RWPE2 (cell line): ENCODE measurements around the gene KIF6.
"Not testable (repeated sequence)": the region's sequence is repeated elsewhere in the genome, so short reads cannot be mapped to it uniquely, and the experiment has no call there.

Source experiments
- ATAC-seq: fragments of 200-7000 bp; cut with Tn5 transposase; 3 replicates; pipeline ENCODE4 v1.9.1; 2021; ENCODE audit warnings: low read depth
- DNase-seq: peaks from one replicate; pipeline ENCODE4 v3.0.0-alpha.2; 2020; ENCODE audit warnings: low spot score
- H3K27ac ChIP-seq: fragments of 450-650 bp; 2 replicates; pipeline ENCODE4 v1.5.1; 2017; ENCODE audit warnings: mild to moderate bottlenecking; ENCODE audit not compliant: poor library complexity, severe bottlenecking
- H3K27me3 ChIP-seq: fragments of 250-450 bp; sonication (Bioruptor Pico); 2 replicates; pipeline ENCODE4 v1.5.1; 2021; ENCODE audit warnings: mild to moderate bottlenecking, moderate library complexity; ENCODE audit not compliant: insufficient read depth, poor library complexity, severe bottlenecking
- H3K36me3 ChIP-seq: fragments of 250-450 bp; sonication (Bioruptor Pico); 2 replicates; pipeline ENCODE4 v1.5.1; 2020; ENCODE audit warnings: low read depth, mild to moderate bottlenecking, moderate library complexity
- H3K4me1 ChIP-seq: fragments of 250-450 bp; sonication (Bioruptor Pico); 2 replicates; pipeline ENCODE4 v1.5.1; 2021; ENCODE audit warnings: mild to moderate bottlenecking, moderate library complexity; ENCODE audit not compliant: insufficient read depth, poor library complexity, severe bottlenecking
- H3K4me3 ChIP-seq: fragments of 250-450 bp; sonication (Bioruptor Pico); 2 replicates; pipeline ENCODE4 v1.5.1; 2021; ENCODE audit warnings: mild to moderate bottlenecking, moderate library complexity; ENCODE audit not compliant: severe bottlenecking
- H3K9me3 ChIP-seq: fragments of 250-450 bp; sonication (Bioruptor Pico); 2 replicates; pipeline ENCODE4 v1.5.1; 2021; ENCODE audit warnings: mild to moderate bottlenecking, moderate library complexity; ENCODE audit not compliant: severe bottlenecking
- TF ChIP-seq, protein P1 (sequence below): fragments of 450-650 bp; IDR thresholded peaks from one replicate; pipeline ENCODE4 v1.5.1; 2017; ENCODE audit warnings: mild to moderate bottlenecking, moderate library complexity; ENCODE audit not compliant: poor library complexity, severe bottlenecking

The KIF6 gene

DNA sequence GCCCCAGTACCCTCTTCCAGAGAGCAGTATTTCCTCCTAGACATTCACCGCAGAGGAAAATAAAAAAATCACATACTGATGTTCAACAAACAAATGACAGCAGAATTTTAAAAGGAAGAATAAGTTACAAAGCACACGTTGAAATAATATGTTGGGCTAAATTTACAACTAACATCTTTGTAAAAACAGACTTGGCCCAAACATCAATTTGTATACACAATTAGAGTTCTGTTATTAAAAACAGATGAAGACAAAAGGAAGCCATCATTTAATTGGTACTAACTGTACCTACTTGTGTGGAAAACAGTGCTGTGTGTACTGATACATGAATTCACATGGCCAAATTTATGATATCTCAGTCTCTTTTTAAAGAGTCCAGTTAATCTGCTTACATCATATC lies 46.3 kb downstream of the KIF6 start:
- ATAC-seq (no peak), DNase-seq (no peak)
- H3K4me1 ChIP-seq = no peaks in the 10 kb centered on the region
- no peak overlapping the region for H3K4me3 ChIP-seq
- no peaks in the 10 kb centered on the region for H3K9me3 ChIP-seq
- H3K36me3 ChIP-seq = no peaks in the 10 kb centered on the region
- TF ChIP-seq, protein P1, sequence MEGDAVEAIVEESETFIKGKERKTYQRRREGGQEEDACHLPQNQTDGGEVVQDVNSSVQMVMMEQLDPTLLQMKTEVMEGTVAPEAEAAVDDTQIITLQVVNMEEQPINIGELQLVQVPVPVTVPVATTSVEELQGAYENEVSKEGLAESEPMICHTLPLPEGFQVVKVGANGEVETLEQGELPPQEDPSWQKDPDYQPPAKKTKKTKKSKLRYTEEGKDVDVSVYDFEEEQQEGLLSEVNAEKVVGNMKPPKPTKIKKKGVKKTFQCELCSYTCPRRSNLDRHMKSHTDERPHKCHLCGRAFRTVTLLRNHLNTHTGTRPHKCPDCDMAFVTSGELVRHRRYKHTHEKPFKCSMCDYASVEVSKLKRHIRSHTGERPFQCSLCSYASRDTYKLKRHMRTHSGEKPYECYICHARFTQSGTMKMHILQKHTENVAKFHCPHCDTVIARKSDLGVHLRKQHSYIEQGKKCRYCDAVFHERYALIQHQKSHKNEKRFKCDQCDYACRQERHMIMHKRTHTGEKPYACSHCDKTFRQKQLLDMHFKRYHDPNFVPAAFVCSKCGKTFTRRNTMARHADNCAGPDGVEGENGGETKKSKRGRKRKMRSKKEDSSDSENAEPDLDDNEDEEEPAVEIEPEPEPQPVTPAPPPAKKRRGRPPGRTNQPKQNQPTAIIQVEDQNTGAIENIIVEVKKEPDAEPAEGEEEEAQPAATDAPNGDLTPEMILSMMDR = no peak
- no peaks in the 10 kb centered on the region for H3K27me3 ChIP-seq
- H3K27ac ChIP-seq = no peak overlapping the region

DNA sequence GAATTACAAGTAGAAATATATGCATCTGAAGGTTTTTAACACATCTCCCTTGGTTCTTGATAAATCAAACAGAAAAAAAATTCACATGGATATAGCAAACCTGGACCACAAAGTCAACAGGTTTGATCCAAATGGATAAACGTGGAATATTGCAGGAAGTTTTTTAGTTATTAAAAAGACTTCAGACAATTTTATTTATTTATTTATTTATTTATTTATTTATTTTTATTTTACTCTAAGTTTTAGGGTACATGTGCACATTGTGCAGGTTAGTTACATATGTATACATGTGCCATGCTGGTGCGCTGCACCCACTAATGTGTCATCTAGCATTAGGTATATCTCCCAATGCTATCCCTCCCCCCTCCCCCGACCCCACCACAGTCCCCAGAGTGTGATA lies 47.9 kb downstream of the KIF6 start:
- not testable (repeated sequence) for H3K9me3 ChIP-seq

DNA sequence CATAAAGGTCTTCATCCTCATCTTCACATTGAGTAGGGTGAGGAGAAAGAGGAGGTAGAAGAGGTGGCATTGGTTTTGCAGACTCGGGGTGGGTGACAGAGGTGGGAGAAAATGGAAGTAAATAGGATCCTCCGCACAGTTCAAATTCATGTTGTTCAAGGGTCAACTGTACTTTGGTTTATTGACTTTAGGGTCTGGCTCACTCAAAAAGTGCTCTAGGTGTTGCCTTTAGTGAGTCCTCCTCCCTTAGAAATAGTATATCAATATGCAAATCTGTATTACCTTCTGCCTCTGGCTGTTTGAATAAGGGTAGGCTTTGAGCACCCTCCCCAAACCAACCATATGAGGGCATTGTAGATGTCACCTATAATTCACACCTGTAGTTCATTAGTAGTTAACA lies 54.7 kb downstream of the KIF6 start:
- TF ChIP-seq, protein P1 = no peak
- H3K4me3 ChIP-seq = no peak overlapping the region
- no peak for ATAC-seq
- no peaks in the 10 kb centered on the region for H3K9me3 ChIP-seq
- H3K27me3 ChIP-seq = peaks cover 6% of the 10 kb centered on the region
- no peaks in the 10 kb centered on the region for H3K4me1 ChIP-seq
- no peak for DNase-seq
- no peaks in the 10 kb centered on the region for H3K36me3 ChIP-seq
- no peak overlapping the region for H3K27ac ChIP-seq

More for the DNA sequence above, 47.9 kb downstream of the KIF6 start:
- H3K27ac ChIP-seq, H3K36me3 ChIP-seq, H3K4me1 ChIP-seq, ATAC-seq, H3K4me3 ChIP-seq, H3K27me3 ChIP-seq, DNase-seq: not testable (repeated sequence)

DNA sequence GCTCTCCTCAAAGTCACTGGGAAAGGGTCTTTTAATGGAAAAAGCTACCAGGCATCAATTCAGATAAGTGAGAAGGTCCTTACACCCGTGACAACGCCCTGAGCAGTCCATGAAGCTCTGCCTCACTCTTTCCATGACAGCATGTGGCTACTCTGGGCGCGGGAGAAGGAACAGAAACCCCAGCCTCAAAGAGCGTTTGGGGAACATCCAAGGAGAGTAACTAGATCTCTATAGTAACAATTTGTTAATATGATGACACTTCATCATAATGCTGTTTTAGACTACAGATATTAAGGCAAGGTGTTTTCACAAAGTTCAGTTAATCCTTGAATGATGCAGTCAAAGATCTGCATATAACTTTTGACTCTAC lies 55.2 kb downstream of the KIF6 start:
- TF ChIP-seq, protein P1 = no peak
- ATAC-seq = no peak
- Histone ChIP-seq H3K27me3 (peaks cover 6% of the 10 kb centered on the region), H3K9me3 (no peaks in the 10 kb centered on the region), H3K4me3 (no peak overlapping the region), H3K4me1 (no peaks in the 10 kb centered on the region), H3K36me3 (no peaks in the 10 kb centered on the region), H3K27ac (no peak overlapping the region)
- no peak for DNase-seq

DNA sequence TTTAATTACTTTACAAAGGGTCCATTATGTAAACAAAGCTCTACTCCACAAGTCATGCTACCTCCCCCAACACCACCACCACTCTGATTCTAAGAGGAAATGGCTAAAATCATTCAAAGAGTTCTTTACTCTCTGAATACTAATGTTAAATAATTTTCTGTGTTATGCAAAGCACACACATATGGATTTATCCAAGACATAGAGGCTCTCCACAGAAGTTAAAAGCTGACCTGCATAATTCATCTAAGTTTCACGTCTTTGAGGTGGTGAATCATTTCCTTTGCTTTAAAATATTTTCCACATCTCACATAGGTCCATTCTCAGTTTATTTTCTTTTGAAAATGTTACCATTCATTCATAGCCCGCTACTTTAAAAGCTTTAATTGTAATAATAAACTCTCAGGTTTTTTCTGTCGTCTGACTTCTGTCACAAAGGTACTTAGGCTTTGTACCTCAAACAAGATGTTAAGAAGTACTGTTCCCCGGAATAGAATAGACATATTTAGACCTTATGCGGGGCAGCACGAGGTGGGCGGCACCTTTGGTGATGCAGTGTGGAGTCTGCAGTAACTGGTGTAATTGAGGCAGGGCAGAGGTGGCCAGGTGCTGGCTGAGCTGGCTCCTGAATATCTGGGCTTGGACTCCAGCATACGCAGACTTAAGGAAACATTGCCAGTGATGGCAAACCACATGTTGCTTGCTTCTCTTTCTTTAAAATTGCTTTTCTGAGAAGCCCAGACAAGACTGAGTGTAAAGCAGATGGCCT lies 55.8 kb downstream of the KIF6 start:
- DNase-seq (no peak), ATAC-seq (no peak)
- peaks cover 6% of the 10 kb centered on the region for H3K27me3 ChIP-seq
- no peaks in the 10 kb centered on the region for H3K9me3 ChIP-seq
- no peak overlapping the region for H3K27ac ChIP-seq
- H3K36me3 ChIP-seq = no peaks in the 10 kb centered on the region
- H3K4me3 ChIP-seq = no peak overlapping the region
- TF ChIP-seq, protein P1 = no peak
- no peaks in the 10 kb centered on the region for H3K4me1 ChIP-seq
